ENCODE data around the gene ETV3.

GRCh38 chr1:157131281-157131680, 6.9 kb downstream of the ETV3 start:
- no peak for TF ChIP-seq CTCF (IDR thresholded peaks at IDR 0.05)
- TF ChIP-seq POLR2A (IDR thresholded peaks at IDR 0.05), result no peak
